Stimulated activated CD4-positive, alpha-beta T cell treated with anti-CD3 and anti-CD28 coated beads, Interleukin-15, amount 100 ng/mL, for 1 hour (primary cell): Measurements from ENCODE around the gene CREB3.

Source experiments
- DNase-seq, 2 donors: peaks; one replicate each; pipeline ENCODE4 v3.0.0-alpha.2; 2020; ENCODE audit warnings: low read depth in 1 of 2, low spot score in 1 of 2

Gene CREB3

DNA sequence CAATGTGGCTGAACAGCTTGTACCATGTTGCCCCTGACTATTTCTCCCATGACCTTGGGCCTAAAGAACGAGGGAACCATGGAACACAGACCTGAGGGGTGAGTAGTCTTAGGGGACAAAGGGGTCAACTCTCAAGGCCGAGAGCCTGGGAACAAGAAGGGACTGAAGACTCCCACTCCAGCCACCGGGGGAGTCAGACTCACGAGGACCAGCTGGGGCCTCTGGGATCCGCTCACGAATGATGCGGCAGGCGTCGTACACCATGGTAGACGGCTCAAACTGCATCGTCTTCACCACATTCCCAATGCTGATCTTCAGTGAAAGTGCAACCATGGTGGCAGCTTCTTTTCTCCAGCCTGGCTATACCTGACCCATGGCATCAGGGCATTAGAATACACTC lies 7.1 kb upstream of the CREB3 start:
- DNase-seq, result no peak

DNA sequence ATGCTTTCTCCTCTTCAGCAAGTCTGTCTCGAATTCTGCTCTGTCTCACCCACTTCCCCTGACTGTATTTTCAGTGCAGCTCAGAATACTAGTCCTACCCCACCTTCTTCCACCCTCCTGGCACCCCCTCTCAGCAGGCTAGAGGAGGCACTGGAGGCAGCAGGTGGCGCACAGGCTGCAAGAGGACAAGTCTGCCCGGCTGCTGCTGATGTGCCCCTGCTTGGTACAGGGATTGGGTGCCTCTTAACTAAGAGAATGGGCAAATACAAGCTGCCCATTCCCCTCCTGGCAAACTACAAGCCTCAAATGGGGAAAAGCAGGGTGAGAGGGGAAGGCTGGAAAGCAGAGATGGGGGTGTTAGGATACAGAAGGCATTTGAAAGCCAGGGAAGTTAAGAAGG lies 5.5 kb upstream of the CREB3 start:
- DNase-seq, result no peak

DNA sequence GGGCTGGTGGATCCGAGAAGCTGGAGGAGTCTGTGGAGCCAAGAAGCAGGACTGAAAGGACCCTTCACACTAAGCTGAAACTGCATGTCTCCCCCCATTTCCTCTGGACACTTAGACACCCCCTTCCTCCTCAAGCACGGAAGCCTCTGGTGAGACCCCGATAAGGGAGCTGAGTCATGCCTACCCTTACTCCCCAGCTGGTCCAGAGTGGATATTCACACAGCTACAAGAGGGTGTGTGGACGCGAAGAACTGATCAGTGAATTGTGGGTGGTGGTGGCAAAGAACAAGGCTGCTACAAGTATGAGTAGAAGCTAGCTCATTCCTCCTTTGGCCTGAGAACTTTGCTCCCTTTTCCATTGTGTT lies 4.8 kb upstream of the CREB3 start:
- DNase-seq, result no peak

DNA sequence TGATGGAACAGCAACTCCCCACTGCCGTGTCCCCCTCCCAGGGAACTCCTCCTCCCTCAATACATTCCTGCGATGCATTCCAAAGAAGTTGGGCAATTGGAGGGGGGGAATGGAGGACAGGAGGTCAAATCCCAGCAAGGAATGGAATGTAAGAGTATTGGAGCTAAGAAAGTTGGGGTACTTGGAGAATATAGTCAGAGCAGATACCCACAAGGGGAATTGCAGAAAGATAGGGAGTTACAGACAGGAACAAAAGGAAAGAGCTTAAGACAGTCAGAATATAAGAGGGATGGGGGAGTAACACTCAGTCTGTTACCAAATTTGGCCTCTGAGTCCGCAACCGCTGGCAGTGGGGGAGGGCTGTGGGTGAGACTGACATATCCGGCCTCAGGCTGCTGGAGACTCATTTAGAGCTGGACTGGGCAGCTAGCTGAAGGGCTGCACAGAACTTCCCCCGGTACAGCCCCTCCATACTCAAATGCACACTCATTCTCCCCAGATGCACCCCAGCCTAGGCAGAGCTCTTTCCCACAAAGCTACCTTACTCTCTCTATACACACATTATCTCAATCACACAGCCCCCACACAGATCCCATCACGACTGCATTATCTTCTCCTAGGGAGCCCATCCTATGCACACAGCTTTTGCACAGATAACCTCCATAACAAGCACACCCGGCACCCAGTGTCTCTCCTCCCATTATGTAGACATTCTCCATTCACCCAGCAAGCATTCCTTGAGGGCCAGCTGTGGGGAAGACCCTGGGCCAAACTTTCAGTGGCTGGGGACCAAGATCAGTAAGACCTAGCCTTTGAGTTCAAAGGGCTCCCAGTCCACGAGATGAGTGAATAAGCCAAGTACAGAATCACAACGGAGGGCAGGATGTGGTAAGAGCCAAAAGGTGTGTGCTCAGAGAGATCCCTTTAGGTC lies 4.2 kb upstream of the CREB3 start:
- DNase-seq, result no peak

DNA sequence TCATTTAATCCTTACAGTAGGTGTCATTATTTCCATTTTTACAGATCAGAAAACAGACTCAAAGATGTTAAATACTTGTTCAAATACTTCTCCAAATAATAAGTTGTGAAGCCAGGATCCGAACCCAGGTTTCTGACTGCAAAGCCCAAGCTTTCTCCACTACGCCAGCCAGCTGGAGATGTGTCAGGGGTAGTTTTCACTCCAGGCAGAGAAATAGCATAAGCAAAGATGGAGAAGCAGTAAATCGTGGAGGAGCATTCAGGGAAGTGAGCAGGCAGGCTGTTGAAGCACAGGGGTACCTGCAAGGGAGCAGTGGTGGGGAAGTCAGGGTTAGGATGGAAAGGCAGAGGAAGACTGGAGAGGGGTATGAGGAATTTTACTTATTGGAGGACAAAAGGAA lies 3.4 kb upstream of the CREB3 start:
- no peak for DNase-seq

DNA sequence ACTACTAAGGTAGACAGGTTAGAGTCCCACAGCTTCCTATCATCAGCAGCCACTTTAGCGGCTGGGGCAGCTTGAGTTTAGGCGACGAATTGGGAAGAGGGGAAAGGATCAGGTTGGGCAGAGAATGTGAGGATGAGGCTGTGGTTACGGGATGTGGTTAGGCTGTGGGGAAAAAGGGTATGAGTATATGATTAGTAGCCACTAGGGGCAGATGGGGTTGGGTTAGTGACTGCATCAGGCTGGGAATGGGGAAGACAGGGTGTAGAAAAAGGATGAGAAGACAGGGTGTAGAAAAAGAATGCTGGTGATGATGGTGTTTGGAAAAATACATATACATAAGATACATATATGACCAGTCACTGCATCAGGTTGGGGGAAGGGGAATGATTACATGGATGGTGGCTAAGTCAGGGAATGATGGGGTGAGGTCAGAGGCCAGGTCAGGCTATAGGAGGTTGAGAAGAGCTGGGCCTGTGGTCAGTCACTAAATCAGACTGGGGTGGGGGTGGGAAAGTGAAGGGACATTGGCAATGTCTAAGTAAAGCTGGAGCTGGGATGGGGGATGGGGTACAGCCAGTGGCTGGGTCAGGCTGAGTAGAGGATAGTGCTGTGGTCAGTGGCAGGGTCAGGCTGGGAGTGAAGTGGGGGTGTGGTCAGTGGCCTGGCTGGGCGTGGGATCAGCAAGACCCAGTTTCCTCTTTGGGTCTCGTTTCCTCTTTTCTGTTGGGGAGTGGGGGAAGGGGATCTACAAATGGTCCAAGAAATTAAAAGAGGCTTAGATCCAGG lies 2.6 kb upstream of the CREB3 start:
- no peak for DNase-seq

DNA sequence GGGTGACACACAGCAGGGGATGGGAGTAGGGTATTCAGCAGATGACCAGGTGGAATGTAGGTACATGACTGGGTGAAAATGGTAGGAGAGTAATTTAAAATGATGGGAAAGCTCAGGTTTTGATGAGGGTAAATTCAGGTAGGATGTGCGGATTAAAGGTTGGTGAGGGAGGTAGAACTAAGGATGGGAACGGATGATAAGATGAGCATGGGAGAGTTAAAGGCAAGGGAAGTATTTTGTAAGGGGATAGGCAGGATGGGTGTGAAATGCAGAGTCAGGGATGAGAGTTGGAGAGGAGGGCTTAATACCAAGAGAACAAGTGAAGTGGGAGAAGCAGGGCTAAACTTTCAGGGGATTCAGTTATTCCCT lies 2.0 kb upstream of the CREB3 start:
- no peak for DNase-seq

DNA sequence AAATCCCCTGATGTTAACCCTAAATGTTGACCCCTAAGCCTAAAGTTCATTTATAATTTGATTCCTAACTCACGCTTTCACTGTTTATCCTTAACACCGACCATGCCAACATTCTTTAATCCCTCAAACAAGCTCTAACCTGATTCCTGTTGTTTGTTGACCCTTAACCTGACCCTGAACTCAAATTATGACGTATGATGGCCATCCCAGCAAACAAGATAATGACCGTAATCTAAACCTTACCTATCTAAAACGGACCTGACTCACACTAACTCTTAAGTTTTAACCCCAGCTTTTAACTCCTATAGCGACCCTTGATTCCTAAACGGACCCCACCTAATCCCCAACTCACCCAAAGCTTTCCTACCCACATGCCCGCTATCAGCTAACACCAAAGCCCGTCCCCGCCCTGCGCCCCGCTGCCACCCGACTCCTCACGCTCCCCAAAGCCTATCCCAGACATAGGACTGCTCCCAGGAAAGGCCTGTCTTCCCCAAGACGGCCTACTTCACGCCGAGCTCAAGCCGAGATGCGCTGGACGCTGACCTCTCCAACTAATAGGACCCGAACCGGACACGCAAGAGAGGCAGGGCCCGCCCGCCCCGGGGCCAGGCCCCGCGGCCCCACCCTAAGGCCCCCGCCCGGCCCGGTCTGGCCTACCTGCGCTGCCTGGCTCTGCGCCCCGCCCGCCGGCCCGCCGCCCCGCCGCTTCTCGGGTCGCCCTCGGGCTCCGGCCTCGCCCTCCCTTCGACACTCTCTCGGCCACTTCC lies 866 bp upstream of the CREB3 start:
- DNase-seq, result no peak

DNA sequence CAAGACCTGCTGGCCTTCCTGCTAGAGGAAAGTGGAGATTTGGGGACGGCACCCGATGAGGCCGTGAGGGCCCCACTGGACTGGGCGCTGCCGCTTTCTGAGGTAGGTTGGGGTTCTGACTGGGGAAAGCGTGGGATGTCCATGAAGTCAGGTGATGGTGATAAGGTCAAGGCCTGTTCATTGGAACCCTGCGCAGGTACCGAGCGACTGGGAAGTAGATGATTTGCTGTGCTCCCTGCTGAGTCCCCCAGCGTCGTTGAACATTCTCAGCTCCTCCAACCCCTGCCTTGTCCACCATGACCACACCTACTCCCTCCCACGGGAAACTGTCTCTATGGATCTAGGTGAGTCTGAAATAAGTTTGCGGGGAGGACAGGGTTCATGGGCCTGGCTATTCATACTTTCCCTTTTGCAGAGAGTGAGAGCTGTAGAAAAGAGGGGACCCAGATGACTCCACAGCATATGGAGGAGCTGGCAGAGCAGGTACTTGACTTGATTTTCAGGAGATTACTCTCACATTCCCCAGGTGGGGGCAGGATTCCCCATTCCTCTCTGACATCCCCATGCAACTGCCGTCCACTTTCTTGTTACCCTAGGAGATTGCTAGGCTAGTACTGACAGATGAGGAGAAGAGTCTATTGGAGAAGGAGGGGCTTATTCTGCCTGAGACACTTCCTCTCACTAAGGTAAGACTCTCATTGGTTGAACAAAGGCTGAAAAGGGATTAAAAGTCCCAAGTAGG lies 505 bp downstream of the CREB3 start:
- no peak for DNase-seq

DNA sequence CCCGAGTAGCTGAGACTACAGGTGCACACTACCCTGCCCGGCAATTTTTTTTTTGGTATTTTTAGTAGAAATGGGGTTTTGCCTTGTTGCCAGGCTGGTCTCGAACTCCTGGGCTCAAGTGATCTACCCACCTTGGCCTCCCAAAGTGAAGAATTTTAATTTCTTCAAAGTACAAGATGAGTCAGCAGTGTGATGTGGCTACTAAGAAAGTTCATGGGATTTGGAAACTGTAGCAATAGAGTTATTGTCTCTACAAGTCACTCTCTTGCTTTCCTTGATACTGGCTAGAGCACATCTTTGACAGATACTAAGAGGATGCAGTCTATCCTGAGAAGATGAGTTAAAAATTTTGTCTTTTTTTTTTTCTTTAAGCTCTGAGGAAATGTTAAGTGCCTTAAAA lies 1.6 kb downstream of the CREB3 start:
- DNase-seq, result no peak

DNA sequence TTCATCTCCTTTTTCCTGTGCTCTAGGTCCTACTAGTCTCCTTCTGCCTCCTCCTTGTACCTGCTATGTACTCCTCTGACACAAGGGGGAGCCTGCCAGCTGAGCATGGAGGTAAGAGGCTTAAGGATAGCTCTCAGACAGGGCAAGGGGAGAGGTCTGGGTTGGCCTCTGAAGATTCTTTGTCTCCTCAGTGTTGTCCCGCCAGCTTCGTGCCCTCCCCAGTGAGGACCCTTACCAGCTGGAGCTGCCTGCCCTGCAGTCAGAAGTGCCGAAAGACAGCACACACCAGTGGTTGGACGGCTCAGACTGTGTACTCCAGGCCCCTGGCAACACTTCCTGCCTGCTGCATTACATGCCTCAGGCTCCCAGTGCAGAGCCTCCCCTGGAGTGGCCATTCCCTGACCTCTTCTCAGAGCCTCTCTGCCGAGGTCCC lies 3.8 kb downstream of the CREB3 start:
- peak; percentile 27 to 40 for DNase-seq

DNA sequence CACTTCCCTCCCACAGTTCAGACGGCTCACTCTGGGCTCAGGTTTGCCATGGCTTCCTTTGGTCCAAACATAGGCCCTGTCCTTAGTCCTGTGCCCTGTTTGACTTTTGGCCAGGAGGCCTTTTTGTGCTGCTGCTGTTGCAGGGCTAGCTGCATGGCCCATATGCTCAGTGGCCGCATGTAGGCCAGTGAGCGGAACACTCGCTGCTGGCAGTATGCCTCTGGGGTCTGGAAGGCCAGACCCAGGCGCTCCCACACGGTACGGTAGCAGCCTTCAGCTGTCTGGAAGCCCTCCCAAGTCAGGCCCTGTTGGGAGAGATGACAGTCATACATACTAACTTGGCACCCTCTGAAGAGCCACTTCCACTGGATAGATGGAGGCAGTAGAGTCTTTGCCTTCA lies 4.7 kb downstream of the CREB3 start:
- DNase-seq, result no peak

DNA sequence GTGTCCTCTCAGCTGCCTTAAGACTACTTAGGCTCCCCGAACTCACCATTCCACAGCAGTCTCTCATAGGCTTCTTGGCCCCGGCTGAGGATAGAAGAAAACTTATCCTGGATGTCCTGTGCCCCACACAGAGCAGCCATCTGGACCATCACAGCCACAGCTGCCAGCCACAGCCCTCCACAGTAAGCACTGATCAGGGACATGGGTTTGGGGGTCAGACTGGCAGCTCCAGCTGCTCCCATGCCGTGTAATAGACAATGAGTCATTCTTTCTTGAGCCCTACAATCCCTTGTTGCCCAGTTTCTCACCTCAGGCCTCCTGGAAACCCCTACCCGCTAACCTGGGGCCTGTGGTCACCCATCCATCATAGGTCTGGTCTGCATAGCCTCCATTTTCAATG lies 5.7 kb downstream of the CREB3 start:
- DNase-seq, result no peak

DNA sequence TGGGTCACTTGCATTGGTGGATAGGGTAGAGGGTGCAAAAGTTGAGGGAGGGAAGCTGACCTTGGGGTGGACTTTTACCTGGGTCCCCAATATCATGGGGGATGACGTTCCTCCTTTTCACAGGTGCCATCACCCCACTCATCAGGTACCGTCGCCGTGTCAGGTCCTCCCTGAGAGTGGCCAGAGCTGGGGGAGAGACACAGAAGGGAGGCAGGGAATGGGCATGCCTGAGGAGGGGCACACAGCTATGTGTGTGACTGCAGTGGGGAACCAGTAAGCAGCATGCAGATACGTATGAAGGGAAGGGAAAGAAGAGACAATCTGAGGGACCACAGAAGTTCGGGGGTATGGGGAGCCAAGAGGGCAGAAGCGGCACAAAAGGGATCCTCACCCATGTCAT lies 6.5 kb downstream of the CREB3 start:
- no peak for DNase-seq

DNA sequence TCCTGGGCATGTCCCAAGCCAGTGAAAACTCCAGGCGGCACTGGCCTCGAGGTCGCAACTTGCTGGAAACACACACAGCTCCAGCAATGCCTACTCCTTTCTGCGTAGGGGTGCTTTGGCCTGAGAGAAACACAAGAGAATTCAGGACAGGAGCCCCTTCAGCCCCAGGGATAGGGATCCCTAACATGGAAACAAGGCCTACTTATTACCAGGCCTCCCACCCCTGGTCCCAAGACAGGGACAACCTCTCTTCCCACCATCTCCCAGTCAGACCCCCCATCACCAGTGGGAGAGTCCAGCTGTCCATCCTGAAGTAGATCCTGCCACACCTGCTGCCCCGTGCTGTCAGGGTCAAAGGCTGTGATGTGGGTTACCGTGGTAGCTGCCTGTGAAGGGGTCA lies 7.8 kb downstream of the CREB3 start:
- no peak for DNase-seq

DNA sequence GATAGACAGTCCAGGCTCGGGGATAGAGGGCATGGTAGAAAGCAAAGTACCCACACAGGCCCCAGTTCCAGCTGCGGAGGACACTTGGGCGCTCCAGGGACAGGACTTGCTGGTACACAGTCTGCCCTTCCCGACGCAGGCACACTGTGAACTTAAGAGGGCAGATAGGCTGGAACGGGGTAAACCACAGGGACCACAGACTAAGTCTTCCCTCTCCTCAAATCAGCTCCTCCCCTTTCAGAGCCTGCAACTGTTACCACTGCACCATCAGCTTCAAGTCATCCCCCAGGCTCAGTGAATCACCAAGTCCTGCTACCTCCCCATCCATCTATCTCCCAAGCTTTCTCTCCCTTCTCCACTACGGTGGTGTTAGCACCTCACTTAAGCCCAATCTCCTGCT lies 9.3 kb downstream of the CREB3 start:
- no peak for DNase-seq

DNA sequence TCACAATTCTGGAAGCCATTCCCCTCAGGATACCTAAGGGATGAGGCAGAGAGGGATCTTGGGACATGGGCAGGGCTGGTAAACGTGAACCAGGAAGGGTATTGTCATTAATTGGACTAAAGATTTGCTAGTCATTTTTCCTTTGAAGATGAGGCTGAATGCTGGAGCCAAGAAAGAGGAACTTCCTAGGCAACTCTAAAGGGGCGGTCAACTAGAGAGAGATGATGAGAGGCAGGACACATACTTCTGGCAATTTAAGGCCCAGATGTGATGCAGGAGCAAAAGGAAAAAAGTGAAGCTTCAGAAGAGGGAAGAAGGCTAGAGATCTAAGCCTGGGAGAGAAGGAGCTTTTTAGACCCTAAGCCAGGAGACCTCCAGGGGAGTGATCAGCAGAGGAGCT lies 11.0 kb downstream of the CREB3 start:
- no peak for DNase-seq

DNA sequence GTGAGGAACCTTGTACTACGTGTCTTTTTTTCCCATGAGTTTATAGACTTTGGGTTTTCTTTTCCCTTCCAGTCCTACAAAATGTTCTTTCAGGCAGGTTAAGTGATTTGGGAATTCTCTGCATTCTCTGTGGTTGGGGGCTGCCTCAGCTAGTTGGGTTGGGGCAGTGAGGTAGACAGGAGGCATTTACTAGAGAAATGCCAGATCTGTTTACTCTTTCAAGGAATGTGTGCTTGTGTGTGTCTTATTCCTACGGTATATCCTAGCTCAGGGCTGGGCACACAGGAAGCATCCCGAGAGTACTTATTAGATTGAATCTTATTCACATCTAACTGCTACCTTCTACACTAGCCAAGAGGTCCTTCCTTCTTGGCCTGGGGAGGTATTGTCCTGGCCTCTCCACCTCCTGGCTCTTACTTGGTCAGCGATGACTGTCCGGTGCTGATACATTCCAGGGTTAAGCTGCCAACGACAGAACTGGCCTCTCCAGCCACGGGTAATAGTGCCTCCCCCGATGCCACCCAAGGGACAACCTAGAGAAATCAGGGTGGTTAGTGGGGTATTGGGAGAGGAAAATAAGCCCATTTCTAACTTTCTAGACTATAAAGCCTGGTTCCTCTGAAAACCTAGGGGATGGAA lies 11.5 kb downstream of the CREB3 start:
- DNase-seq, result no peak

DNA sequence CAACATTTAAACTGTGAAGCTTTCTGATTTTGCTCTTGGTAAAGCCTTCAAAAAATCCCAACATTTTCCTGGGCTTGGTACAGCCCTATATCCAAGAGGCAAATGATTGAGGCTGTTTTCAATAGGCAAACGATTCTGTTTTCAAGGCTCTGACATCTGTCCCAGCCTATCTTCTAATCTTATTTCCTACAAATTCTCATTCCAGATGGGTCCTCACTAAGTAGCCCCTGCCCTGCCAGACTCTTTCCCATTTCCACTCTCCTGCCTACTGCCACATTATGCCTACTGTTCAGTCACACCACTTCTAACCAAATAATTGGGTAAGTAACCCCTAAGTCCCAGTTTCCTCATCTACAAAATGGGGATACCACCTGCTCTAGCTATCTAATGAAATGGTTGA lies 13.1 kb downstream of the CREB3 start:
- DNase-seq, result no peak

DNA sequence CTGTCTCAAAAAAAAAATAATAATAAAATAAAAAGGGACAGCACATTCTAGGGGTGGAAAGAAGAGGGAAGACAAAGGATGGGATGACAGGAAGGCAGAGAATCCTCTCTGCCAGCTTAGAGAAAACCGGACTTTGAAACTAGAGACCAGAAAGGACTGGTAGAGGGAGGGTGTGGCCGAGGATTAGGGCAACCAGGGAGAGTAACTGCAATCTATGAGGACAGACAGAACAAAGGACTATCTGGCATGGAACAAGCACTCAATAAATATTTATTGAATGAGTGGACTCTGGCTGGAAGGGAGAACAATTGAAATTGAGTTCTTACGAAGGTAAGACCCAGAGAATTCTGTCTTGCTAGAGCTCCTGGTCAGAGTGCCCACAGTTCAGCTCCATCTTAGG lies 14.1 kb downstream of the CREB3 start:
- DNase-seq, result no peak
